ENCODE data around the gene TMEM119. TPM values are rescaled to one million over a fixed set of nuclear protein-coding genes. Genes with fewer than 3 reads are reported as not detected.

TMEM119 gene
- total and polyA plus RNA-seq, 2 of the 4 experiments (the other 2 are of a cell fraction): 8.1 to 9.2 TPM

- H3K4me2 ChIP-seq (ENCODE audit: low read depth, low read length): no peak overlapping the region
- no peak overlapping the region for H3K23ac ChIP-seq (ENCODE audit: low read depth, low read length)
- H3K9ac ChIP-seq (ENCODE audit: low read depth, low read length): no peak overlapping the region
- no peak overlapping the region for H3K56ac ChIP-seq (ENCODE audit: extremely low read depth, insufficient read depth, low read length)
- no peak overlapping the region for H2AK9ac ChIP-seq (replicated peaks; ENCODE audit: low read depth, low read length, poor library complexity)
- no peak overlapping the region for H4K5ac ChIP-seq (ENCODE audit: low read depth, low read length)
- no TSS peak for BruUV-seq (replicated peaks)
- H2BK15ac ChIP-seq (ENCODE audit: low read depth, low read length): no peak overlapping the region
- no peak for DNase-seq
- no peak overlapping the region for H3K14ac ChIP-seq (replicated peaks; ENCODE audit: low read depth, low read length)
- no peaks in the 10 kb centered on the region for H3K9me1 ChIP-seq (ENCODE audit: insufficient read depth, low read length)
- H4K91ac ChIP-seq (ENCODE audit: insufficient read depth, low read depth, low read length): no peak overlapping the region
- H2AK5ac ChIP-seq (ENCODE audit: low read depth, low read length): no peak overlapping the region
- H4K8ac ChIP-seq (ENCODE audit: low read depth in 2 of 2, low read length in 2 of 2): no peak overlapping the region
- in situ Hi-C loops (cut with MboI; ENCODE audit: low sequenced_read_pairs): no loop called here
- H2BK120ac ChIP-seq (ENCODE audit: low read depth, low read length): no peak overlapping the region
- TF ChIP-seq ELK1 (IDR thresholded peaks at IDR 0.05; ENCODE audit: borderline replicate concordance, low read depth, low read length) (no peak), SMC3 (IDR thresholded peaks at IDR 0.05; ENCODE audit: low read depth, low read length) (no peak), BHLHE40 (IDR thresholded peaks at IDR 0.05; ENCODE audit: low read depth, low read length) (no peak), RFX5 (IDR thresholded peaks at IDR 0.05; ENCODE audit: low read depth, low read length) (no peak), CTCF (conservative IDR thresholded peaks at IDR 0.05; ENCODE audit: low read depth, low read length) (no peak), MAZ (IDR thresholded peaks at IDR 0.05; ENCODE audit: borderline replicate concordance, low read depth, low read length) (no peak), CHD1 (IDR thresholded peaks at IDR 0.05; ENCODE audit: low read depth, low read length) (no peak), POLR2A (IDR thresholded peaks at IDR 0.05; ENCODE audit: low read depth, low read length) (no peak), MXI1 (IDR thresholded peaks at IDR 0.05; ENCODE audit: borderline replicate concordance, low read depth, low read length) (no peak), MAFK (IDR thresholded peaks at IDR 0.05; ENCODE audit: low read depth, low read length) (no peak), RCOR1 (IDR thresholded peaks at IDR 0.05; ENCODE audit: insufficient replicate concordance, low read length) (no peak)
- no peak overlapping the region for H3K4me3 ChIP-seq (ENCODE audit: insufficient read depth, low read depth, low read length)
- no peak overlapping the region for H2AFZ ChIP-seq (replicated peaks; ENCODE audit: low read length, poor library complexity)
- H4K20me1 ChIP-seq (ENCODE audit: insufficient read depth, low read length): no peaks in the 10 kb centered on the region
- no peaks in the 10 kb centered on the region for H3K36me3 ChIP-seq (ENCODE audit: control insufficient read depth, insufficient read depth, low read length)
- no peak overlapping the region for H2BK20ac ChIP-seq (ENCODE audit: low read depth, low read length)
- H2BK5ac ChIP-seq (ENCODE audit: low read depth, low read length, poor library complexity, severe bottlenecking): no peak overlapping the region
- no peak for ATAC-seq (ENCODE audit: low read depth)
- no peak overlapping the region for H3K4ac ChIP-seq (ENCODE audit: low read depth, low read length)
- H3K27me3 ChIP-seq (ENCODE audit: control insufficient read depth, insufficient read depth, low read length): no peaks in the 10 kb centered on the region
- intact Hi-C loops (cut with micrococcal nuclease): no loop called here
- no peak overlapping the region for H3K18ac ChIP-seq (ENCODE audit: low read depth, low read length)
- WGBS, 2 experiments (ENCODE audit: extremely low coverage in 2 of 2, insufficient read length in 1 of 2): 100% methylated on average over 1 of the region's 4 CpGs; no CpG with 5 or more reads in 1 of the 2 experiments
- H3K4me1 ChIP-seq (ENCODE audit: control insufficient read depth, insufficient read depth, low read length): peaks cover 5% of the 10 kb centered on the region; the same call in 1 of the 2 replicates
- no peaks in the 10 kb centered on the region for H3K79me1 ChIP-seq (ENCODE audit: low read depth in 1 of 2, low read length in 2 of 2)
- dilution Hi-C loops (cut with HindIII; ENCODE audit: low sequenced_read_pairs, unreplicated experiment): no loop called here
- ChIA-PET POLR2A (ENCODE audit: unreplicated experiment) (no interaction called here), CTCF (no interaction called here)
- no peaks in the 10 kb centered on the region for H3K9me3 ChIP-seq (ENCODE audit: control insufficient read depth, insufficient read depth, low read length)
- no peak overlapping the region for H3K27ac ChIP-seq (ENCODE audit: insufficient read depth, low read length)
These were observed 2.8 kb upstream of the TMEM119 start for GRCh38 chr12:108600702-108601007.

Data from IMR-90 (cell line).